ENCODE measurements around the gene KCNIP4. TPM values are rescaled to one million over a fixed set of nuclear protein-coding genes. Genes with fewer than 3 reads are reported as not detected.

KCNIP4 gene
- total and polyA plus RNA-seq, 2 of the 4 experiments (the other 2 are of a cell fraction), result not detected

DNA sequence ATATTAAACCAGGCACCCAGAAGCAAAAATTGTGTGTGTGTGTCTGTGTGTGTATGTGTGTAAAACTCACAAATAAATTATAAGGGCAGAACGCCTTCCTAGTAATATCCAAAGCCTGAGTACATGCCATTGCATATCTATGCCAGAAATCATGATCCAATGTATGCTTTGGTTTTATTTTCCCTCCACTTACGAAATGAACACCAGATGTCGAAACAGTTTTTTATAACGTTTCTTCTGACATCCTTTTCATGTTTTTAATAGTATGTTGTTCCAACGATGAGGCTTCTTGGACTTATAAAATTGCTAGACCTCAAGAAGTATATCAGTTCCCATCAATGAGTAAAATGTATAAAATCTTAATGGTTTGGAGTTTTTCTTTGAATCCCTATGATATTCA, 55.4 kb downstream of the KCNIP4 start:
- Histone ChIP-seq H4K8ac (ENCODE audit: low read depth in 2 of 2, low read length in 2 of 2) (no peak overlapping the region), H3K9ac (ENCODE audit: low read depth, low read length) (no peak overlapping the region), H2AK5ac (ENCODE audit: low read depth, low read length) (no peak overlapping the region), H3K27ac (ENCODE audit: insufficient read depth, low read length) (no peak overlapping the region), H2BK5ac (ENCODE audit: low read depth, low read length, poor library complexity, severe bottlenecking) (no peak overlapping the region), H3K4me2 (ENCODE audit: low read depth, low read length) (no peak overlapping the region), H2AFZ (replicated peaks; ENCODE audit: low read length, poor library complexity) (no peak overlapping the region), H3K14ac (replicated peaks; ENCODE audit: low read depth, low read length) (no peak overlapping the region), H3K23ac (ENCODE audit: low read depth, low read length) (no peak overlapping the region), H3K9me3 (ENCODE audit: control insufficient read depth, insufficient read depth, low read length) (peaks cover 2% of the 10 kb centered on the region), H4K5ac (ENCODE audit: low read depth, low read length) (no peak overlapping the region), H3K4ac (ENCODE audit: low read depth, low read length) (no peak overlapping the region), H2BK120ac (ENCODE audit: low read depth, low read length) (no peak overlapping the region), H3K9me1 (ENCODE audit: insufficient read depth, low read length) (no peaks in the 10 kb centered on the region), H3K36me3 (ENCODE audit: control insufficient read depth, insufficient read depth, low read length) (no peaks in the 10 kb centered on the region), H3K27me3 (ENCODE audit: control insufficient read depth, insufficient read depth, low read length) (no peaks in the 10 kb centered on the region), H4K91ac (ENCODE audit: insufficient read depth, low read depth, low read length) (no peak overlapping the region), H3K4me1 (ENCODE audit: control insufficient read depth, insufficient read depth, low read length) (peaks cover 2% of the 10 kb centered on the region; the same call in 1 of the 2 replicates), H3K18ac (ENCODE audit: low read depth, low read length) (no peak overlapping the region), H3K79me1 (ENCODE audit: low read depth in 1 of 2, low read length in 2 of 2) (no peaks in the 10 kb centered on the region), H2BK15ac (ENCODE audit: low read depth, low read length) (no peak overlapping the region), H4K20me1 (ENCODE audit: insufficient read depth, low read length) (no peaks in the 10 kb centered on the region), H2BK20ac (ENCODE audit: low read depth, low read length) (no peak overlapping the region), H3K4me3 (ENCODE audit: insufficient read depth, low read depth, low read length) (no peak overlapping the region), H3K56ac (ENCODE audit: extremely low read depth, insufficient read depth, low read length) (no peak overlapping the region), H2AK9ac (replicated peaks; ENCODE audit: low read depth, low read length, poor library complexity) (no peak overlapping the region)
- in situ Hi-C loops (cut with MboI; ENCODE audit: low sequenced_read_pairs), result no loop called here
- ChIA-PET CTCF (no interaction called here), POLR2A (ENCODE audit: unreplicated experiment) (no interaction called here)
- no peak for DNase-seq
- TF ChIP-seq RFX5 (IDR thresholded peaks at IDR 0.05; ENCODE audit: low read depth, low read length), result no peak
- no peak for TF ChIP-seq NFE2L2 (IDR thresholded peaks at IDR 0.05; ENCODE audit: low read depth, low read length)
- TF ChIP-seq FOS (IDR thresholded peaks at IDR 0.05; ENCODE audit: low read depth, low read length), result no peak
- TF ChIP-seq RCOR1 (IDR thresholded peaks at IDR 0.05; ENCODE audit: insufficient replicate concordance, low read length), result no peak
- no peak for TF ChIP-seq CHD1 (IDR thresholded peaks at IDR 0.05; ENCODE audit: low read depth, low read length)
- TF ChIP-seq MAFK (IDR thresholded peaks at IDR 0.05; ENCODE audit: low read depth, low read length), result no peak
- TF ChIP-seq, protein P1, sequence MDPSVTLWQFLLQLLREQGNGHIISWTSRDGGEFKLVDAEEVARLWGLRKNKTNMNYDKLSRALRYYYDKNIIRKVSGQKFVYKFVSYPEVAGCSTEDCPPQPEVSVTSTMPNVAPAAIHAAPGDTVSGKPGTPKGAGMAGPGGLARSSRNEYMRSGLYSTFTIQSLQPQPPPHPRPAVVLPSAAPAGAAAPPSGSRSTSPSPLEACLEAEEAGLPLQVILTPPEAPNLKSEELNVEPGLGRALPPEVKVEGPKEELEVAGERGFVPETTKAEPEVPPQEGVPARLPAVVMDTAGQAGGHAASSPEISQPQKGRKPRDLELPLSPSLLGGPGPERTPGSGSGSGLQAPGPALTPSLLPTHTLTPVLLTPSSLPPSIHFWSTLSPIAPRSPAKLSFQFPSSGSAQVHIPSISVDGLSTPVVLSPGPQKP (IDR thresholded peaks at IDR 0.05; ENCODE audit: borderline replicate concordance, low read depth, low read length), result no peak
- no peak for TF ChIP-seq MXI1 (IDR thresholded peaks at IDR 0.05; ENCODE audit: borderline replicate concordance, low read depth, low read length)
- TF ChIP-seq, protein P2, sequence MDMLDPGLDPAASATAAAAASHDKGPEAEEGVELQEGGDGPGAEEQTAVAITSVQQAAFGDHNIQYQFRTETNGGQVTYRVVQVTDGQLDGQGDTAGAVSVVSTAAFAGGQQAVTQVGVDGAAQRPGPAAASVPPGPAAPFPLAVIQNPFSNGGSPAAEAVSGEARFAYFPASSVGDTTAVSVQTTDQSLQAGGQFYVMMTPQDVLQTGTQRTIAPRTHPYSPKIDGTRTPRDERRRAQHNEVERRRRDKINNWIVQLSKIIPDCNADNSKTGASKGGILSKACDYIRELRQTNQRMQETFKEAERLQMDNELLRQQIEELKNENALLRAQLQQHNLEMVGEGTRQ (IDR thresholded peaks at IDR 0.05; ENCODE audit: low read depth, low read length), result no peak
- TF ChIP-seq SMC3 (IDR thresholded peaks at IDR 0.05; ENCODE audit: low read depth, low read length), result no peak
- no peak for TF ChIP-seq BHLHE40 (IDR thresholded peaks at IDR 0.05; ENCODE audit: low read depth, low read length)
- TF ChIP-seq, protein P3, sequence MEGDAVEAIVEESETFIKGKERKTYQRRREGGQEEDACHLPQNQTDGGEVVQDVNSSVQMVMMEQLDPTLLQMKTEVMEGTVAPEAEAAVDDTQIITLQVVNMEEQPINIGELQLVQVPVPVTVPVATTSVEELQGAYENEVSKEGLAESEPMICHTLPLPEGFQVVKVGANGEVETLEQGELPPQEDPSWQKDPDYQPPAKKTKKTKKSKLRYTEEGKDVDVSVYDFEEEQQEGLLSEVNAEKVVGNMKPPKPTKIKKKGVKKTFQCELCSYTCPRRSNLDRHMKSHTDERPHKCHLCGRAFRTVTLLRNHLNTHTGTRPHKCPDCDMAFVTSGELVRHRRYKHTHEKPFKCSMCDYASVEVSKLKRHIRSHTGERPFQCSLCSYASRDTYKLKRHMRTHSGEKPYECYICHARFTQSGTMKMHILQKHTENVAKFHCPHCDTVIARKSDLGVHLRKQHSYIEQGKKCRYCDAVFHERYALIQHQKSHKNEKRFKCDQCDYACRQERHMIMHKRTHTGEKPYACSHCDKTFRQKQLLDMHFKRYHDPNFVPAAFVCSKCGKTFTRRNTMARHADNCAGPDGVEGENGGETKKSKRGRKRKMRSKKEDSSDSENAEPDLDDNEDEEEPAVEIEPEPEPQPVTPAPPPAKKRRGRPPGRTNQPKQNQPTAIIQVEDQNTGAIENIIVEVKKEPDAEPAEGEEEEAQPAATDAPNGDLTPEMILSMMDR (conservative IDR thresholded peaks at IDR 0.05; ENCODE audit: low read depth, low read length), result no peak
- no peak for ATAC-seq (ENCODE audit: low read depth)
- BruUV-seq (replicated peaks), result no TSS peak
- dilution Hi-C loops (cut with HindIII; ENCODE audit: low sequenced_read_pairs, unreplicated experiment), result no loop called here
- no CpG with 5 or more reads among the region's 5 CpGs for WGBS, 2 experiments (ENCODE audit: extremely low coverage in 2 of 2, insufficient read length in 1 of 2)
- intact Hi-C loops (cut with micrococcal nuclease), result no loop called here
